ENCODE results near the gene EBF3.

The EBF3 gene

GRCh38 chr10:129912166-129912917, 51.7 kb downstream of the EBF3 start:
- no peak for TF ChIP-seq TAF1 (IDR thresholded peaks at IDR 0.05; ENCODE audit: borderline replicate concordance, insufficient read depth, low read length)
- TF ChIP-seq SIN3A (IDR thresholded peaks at IDR 0.05; ENCODE audit: borderline replicate concordance, insufficient read depth, low read length), result no peak
- no peak for TF ChIP-seq POLR2AphosphoS5 (IDR thresholded peaks at IDR 0.05; ENCODE audit: low read depth, low read length)
- TF ChIP-seq, protein P1, sequence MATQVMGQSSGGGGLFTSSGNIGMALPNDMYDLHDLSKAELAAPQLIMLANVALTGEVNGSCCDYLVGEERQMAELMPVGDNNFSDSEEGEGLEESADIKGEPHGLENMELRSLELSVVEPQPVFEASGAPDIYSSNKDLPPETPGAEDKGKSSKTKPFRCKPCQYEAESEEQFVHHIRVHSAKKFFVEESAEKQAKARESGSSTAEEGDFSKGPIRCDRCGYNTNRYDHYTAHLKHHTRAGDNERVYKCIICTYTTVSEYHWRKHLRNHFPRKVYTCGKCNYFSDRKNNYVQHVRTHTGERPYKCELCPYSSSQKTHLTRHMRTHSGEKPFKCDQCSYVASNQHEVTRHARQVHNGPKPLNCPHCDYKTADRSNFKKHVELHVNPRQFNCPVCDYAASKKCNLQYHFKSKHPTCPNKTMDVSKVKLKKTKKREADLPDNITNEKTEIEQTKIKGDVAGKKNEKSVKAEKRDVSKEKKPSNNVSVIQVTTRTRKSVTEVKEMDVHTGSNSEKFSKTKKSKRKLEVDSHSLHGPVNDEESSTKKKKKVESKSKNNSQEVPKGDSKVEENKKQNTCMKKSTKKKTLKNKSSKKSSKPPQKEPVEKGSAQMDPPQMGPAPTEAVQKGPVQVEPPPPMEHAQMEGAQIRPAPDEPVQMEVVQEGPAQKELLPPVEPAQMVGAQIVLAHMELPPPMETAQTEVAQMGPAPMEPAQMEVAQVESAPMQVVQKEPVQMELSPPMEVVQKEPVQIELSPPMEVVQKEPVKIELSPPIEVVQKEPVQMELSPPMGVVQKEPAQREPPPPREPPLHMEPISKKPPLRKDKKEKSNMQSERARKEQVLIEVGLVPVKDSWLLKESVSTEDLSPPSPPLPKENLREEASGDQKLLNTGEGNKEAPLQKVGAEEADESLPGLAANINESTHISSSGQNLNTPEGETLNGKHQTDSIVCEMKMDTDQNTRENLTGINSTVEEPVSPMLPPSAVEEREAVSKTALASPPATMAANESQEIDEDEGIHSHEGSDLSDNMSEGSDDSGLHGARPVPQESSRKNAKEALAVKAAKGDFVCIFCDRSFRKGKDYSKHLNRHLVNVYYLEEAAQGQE (IDR thresholded peaks at IDR 0.05; ENCODE audit: insufficient read depth in 1 of 2, low read depth in 2 of 2, low read length in 2 of 2), result no peak
- no peak for TF ChIP-seq FOXP2 (optimal IDR thresholded peaks at IDR 0.05; ENCODE audit: borderline replicate concordance, extremely low read depth, extremely low read length, insufficient read depth)

DNA sequence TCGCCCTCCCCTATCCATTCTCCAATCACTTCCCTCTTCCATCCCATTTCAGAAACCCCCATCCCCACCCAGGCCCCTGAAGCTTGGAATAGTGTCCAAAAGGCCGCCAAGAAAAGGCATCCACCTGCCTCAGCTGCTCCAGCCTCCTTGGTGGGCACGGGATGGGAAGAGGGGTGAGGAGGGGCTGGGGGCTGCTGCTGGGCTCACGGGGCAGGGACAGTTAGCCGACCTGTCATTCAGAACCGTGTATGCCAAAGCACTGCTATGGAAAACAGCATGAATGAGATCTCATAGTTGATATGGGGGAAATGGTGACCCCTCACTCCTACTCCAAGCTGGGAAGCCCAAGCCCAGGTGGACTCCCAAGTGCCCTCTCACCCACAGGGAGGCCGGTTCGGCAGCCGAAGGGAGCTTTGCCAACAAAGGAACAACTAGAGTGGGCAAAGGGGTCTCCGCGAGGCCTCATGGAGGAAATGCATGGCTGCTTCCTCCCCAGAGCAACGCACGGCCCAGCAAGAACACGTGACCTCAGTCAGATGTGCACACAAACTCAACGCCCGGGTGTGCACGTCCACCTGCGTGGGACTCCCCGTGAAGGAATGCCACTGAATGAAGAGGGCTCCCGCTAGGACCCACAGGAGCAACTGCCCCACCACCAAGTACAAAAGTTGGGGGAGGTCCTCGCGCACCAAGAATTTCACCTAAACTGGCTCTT, 52.5 kb downstream of the EBF3 start:
- no peak for TF ChIP-seq POLR2AphosphoS5 (IDR thresholded peaks at IDR 0.05; ENCODE audit: low read depth, low read length)
- TF ChIP-seq SIN3A (IDR thresholded peaks at IDR 0.05; ENCODE audit: borderline replicate concordance, insufficient read depth, low read length), result no peak
- TF ChIP-seq FOXP2 (optimal IDR thresholded peaks at IDR 0.05; ENCODE audit: borderline replicate concordance, extremely low read depth, extremely low read length, insufficient read depth), result no peak
- no peak for TF ChIP-seq TAF1 (IDR thresholded peaks at IDR 0.05; ENCODE audit: borderline replicate concordance, insufficient read depth, low read length)
- TF ChIP-seq, protein P1 (IDR thresholded peaks at IDR 0.05; ENCODE audit: insufficient read depth in 1 of 2, low read depth in 2 of 2, low read length in 2 of 2), result no peak

DNA sequence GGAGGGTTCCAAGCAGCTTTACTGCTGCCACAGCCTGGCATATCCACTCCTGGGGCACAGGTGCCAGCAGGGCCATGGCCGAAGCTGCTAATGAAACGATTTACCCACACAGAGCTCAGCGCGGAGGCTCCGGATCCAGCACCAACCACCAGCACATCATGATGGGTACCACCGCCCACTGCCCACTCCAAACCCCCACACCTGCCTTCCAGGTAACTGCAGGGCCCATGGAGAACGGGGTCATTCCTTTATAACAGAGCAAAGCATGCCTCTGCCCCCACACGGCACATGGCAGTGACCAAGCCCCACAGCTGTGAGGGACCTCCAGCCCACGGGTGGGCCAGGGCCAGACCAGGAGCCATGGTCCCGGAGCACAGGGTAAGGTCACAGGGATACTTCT, 53.2 kb downstream of the EBF3 start:
- TF ChIP-seq TAF1 (IDR thresholded peaks at IDR 0.05; ENCODE audit: borderline replicate concordance, insufficient read depth, low read length) (no peak), FOXP2 (optimal IDR thresholded peaks at IDR 0.05; ENCODE audit: borderline replicate concordance, extremely low read depth, extremely low read length, insufficient read depth) (no peak), SIN3A (IDR thresholded peaks at IDR 0.05; ENCODE audit: borderline replicate concordance, insufficient read depth, low read length) (no peak), POLR2AphosphoS5 (IDR thresholded peaks at IDR 0.05; ENCODE audit: low read depth, low read length) (no peak)
- TF ChIP-seq, protein P1 (IDR thresholded peaks at IDR 0.05; ENCODE audit: insufficient read depth in 1 of 2, low read depth in 2 of 2, low read length in 2 of 2), result no peak

GRCh38 chr10:129909531-129910256, 54.4 kb downstream of the EBF3 start:
- no peak for TF ChIP-seq POLR2AphosphoS5 (IDR thresholded peaks at IDR 0.05; ENCODE audit: low read depth, low read length)
- no peak for TF ChIP-seq SIN3A (IDR thresholded peaks at IDR 0.05; ENCODE audit: borderline replicate concordance, insufficient read depth, low read length)
- TF ChIP-seq, protein P1 (IDR thresholded peaks at IDR 0.05; ENCODE audit: insufficient read depth in 1 of 2, low read depth in 2 of 2, low read length in 2 of 2), result no peak
- no peak for TF ChIP-seq FOXP2 (optimal IDR thresholded peaks at IDR 0.05; ENCODE audit: borderline replicate concordance, extremely low read depth, extremely low read length, insufficient read depth)
- no peak for TF ChIP-seq TAF1 (IDR thresholded peaks at IDR 0.05; ENCODE audit: borderline replicate concordance, insufficient read depth, low read length)

Measured in PFSK-1 (cell line).